CD4-positive, alpha-beta memory T cell (primary cell): Measurements from ENCODE around the gene ZNF570. TPM values are rescaled to one million over a fixed set of nuclear protein-coding genes. Genes with fewer than 3 reads are reported as not detected.

Source experiments
- CTCF ChIA-PET: fragments of 350-600 bp; sonication (Branson Sonifier 250); formaldehyde crosslinking; loops from one replicate; lab custom pipeline; 2021; ENCODE audit warnings: inconsistent platforms; ENCODE audit not compliant: partially characterized antibody; lab: Charles Lee
- POLR2A ChIA-PET: fragments of 350-600 bp; sonication (Branson Sonifier 250); formaldehyde crosslinking; loops from one replicate; lab custom pipeline; 2021; ENCODE audit not compliant: partially characterized antibody; lab: Charles Lee
- DNase-seq, 5 donors: peaks; one replicate each; pipeline versions ENCODE4 v3.0.0 to v3.0.0-alpha.2; 2020 to 2022; ENCODE audit warnings: mixed read lengths in 1 of 5
- H3K27ac ChIP-seq: one replicate; pipeline ENCODE4 v1.7.0; 2013; ENCODE audit warnings: low read depth, low read length
- H3K27me3 ChIP-seq: 2 replicates; pipeline ENCODE4 v1.7.0; 2013; ENCODE audit warnings: mild to moderate bottlenecking, low read length, moderate library complexity; ENCODE audit not compliant: insufficient read depth
- H3K36me3 ChIP-seq: 2 replicates; pipeline ENCODE4 v1.7.0; 2013; ENCODE audit warnings: mild to moderate bottlenecking, low read length, moderate library complexity; ENCODE audit not compliant: insufficient read depth
- H3K4me1 ChIP-seq: 2 replicates; pipeline ENCODE4 v1.7.0; 2013; ENCODE audit warnings: mild to moderate bottlenecking, low read length, moderate library complexity; ENCODE audit not compliant: insufficient read depth
- H3K4me3 ChIP-seq, 2 donors: one replicate each; pipeline ENCODE4 v1.7.0; 2013; ENCODE audit warnings: low read length in 2 of 2, mild to moderate bottlenecking in 1 of 2
- H3K9me3 ChIP-seq, 2 donors: one replicate each; pipeline ENCODE4 v1.7.0; 2013; ENCODE audit warnings: low read length in 2 of 2, control low read depth in 1 of 2; ENCODE audit not compliant: control insufficient read depth in 1 of 2
- H3K27ac Mint-ChIP-seq, 7 donors: one replicate each; pipeline ENCODE4 v1.8.0; 2020 to 2021; ENCODE audit warnings: mixed read lengths in 7 of 7, mild to moderate bottlenecking in 6 of 7, inconsistent platforms in 3 of 7, moderate library complexity in 3 of 7
- H3K27me3 Mint-ChIP-seq, 2 donors: one replicate each; pipeline ENCODE4 v1.8.0; 2020 to 2021; ENCODE audit warnings: mixed read lengths in 2 of 2
- H3K36me3 Mint-ChIP-seq, 2 donors: one replicate each; pipeline ENCODE4 v1.8.0; 2020 to 2021; ENCODE audit warnings: mixed read lengths in 2 of 2, inconsistent platforms in 1 of 2, mild to moderate bottlenecking in 1 of 2
- H3K4me1 Mint-ChIP-seq, 4 donors: one replicate each; pipeline ENCODE4 v1.8.0; 2020 to 2021; ENCODE audit warnings: mixed read lengths in 4 of 4, mild to moderate bottlenecking in 1 of 4
- H3K4me3 Mint-ChIP-seq, 8 donors: one replicate each; pipeline ENCODE4 v1.8.0; 2020 to 2021; ENCODE audit warnings: mixed read lengths in 8 of 8, mild to moderate bottlenecking in 7 of 8, moderate library complexity in 6 of 8, inconsistent platforms in 3 of 8
- H3K9me3 Mint-ChIP-seq, 8 donors: one replicate each; pipeline ENCODE4 v1.8.0; 2020 to 2021; ENCODE audit warnings: mixed read lengths in 8 of 8, mild to moderate bottlenecking in 5 of 8, inconsistent platforms in 3 of 8, moderate library complexity in 1 of 8
- intact Hi-C: fragments of 100-400 bp; cut with micrococcal nuclease; formaldehyde crosslinking; loops from one replicate; pipeline ENCODE4 v1.15.1; 2023
- polyA plus RNA-seq, 2 donors: library from polyadenylated mRNA; unstranded; fragments of 300-500 nt; fragmentation: Illumina TruSeq; gene quantifications; one replicate each; pipeline ENCODE4 v1.2.3, GENCODE V29; 2021
- total RNA-seq, 2 experiments: library from RNA; stranded (reverse); gene quantifications; one replicate each; pipeline ENCODE4 v1.2.3, GENCODE V29; 2021

Gene ZNF570
- total and polyA plus RNA-seq, 4 experiments from 2014 or later = 2.1 to 11.4 (median 8.0) TPM

- Mint-ChIP-seq H3K27ac (peak overlapping the region; percentile 93 to 99 (median 99)), H3K4me3 (peak overlapping the region; percentile 95 to 99 (median 98)), H3K36me3 (peaks cover 24 to 36% of the 10 kb centered on the region in 2 donors), H3K4me1 (peaks cover 26 to 45% (median 33%) of the 10 kb centered on the region in 4 donors), H3K27me3 (no peaks in the 10 kb centered on the region), H3K9me3 (peaks cover 4 to 24% (median 11%) of the 10 kb centered on the region in 8 donors)
- intact Hi-C loops = no loop called here
- peak overlapping the region; percentile 92 for H3K27ac ChIP-seq
- ChIA-PET CTCF (interaction anchor here (0.6 to 0.9 kb wide), 2 partner anchors 36 to 160 kb away, joined by 3 read pairs; partner anchors contain the start of gene ZNF793), POLR2A (interaction anchor here (0.7 kb wide), 1 partner anchor 125 kb away, joined by 3 read pairs; the partner anchor contains the start of genes ZNF540 and ZNF571)
- H3K9me3 ChIP-seq = peaks cover 0 to 8% of the 10 kb centered on the region in 2 donors
- no peaks in the 10 kb centered on the region for H3K27me3 ChIP-seq
- no peak for DNase-seq
- peaks cover 7% of the 10 kb centered on the region for H3K36me3 ChIP-seq
- peak overlapping the region in 1 of 2 donors; percentile 91 for H3K4me3 ChIP-seq
- peaks cover 31% of the 10 kb centered on the region for H3K4me1 ChIP-seq
These were observed 1.1 kb downstream of the ZNF570 start for GRCh38 chr19:37470216-37470615.

GRCh38 chr19:37472165-37472564 is 3.0 kb downstream of the ZNF570 start:
- ChIA-PET POLR2A (interaction anchor here (1.5 kb wide), 1 partner anchor 123 kb away, joined by 5 read pairs; the partner anchor contains the start of genes ZNF540 and ZNF571), CTCF (no interaction called here)
- H3K36me3 ChIP-seq = peaks cover 24% of the 10 kb centered on the region
- no peak overlapping the region for H3K27ac ChIP-seq
- H3K4me1 ChIP-seq = peaks cover 18% of the 10 kb centered on the region
- peaks cover 6 to 20% of the 10 kb centered on the region in 2 donors for H3K9me3 ChIP-seq
- H3K27me3 ChIP-seq = no peaks in the 10 kb centered on the region
- H3K36me3 Mint-ChIP-seq = peaks cover 38 to 42% of the 10 kb centered on the region in 2 donors
- peaks cover 4 to 37% (median 28%) of the 10 kb centered on the region in 8 donors for H3K9me3 Mint-ChIP-seq
- no peak for DNase-seq
- H3K27me3 Mint-ChIP-seq = no peaks in the 10 kb centered on the region
- no peak overlapping the region for H3K27ac Mint-ChIP-seq
- peaks cover 18 to 31% (median 24%) of the 10 kb centered on the region in 4 donors for H3K4me1 Mint-ChIP-seq
- intact Hi-C loops = no loop called here
- H3K4me3 Mint-ChIP-seq = no peak overlapping the region
- no peak overlapping the region for H3K4me3 ChIP-seq

- Histone ChIP-seq H3K4me3 (peak overlapping the region in 1 of 2 donors; percentile 25), H3K4me1 (no peaks in the 10 kb centered on the region), H3K36me3 (peaks cover 30% of the 10 kb centered on the region), H3K27me3 (no peaks in the 10 kb centered on the region), H3K9me3 (peaks cover 19 to 64% of the 10 kb centered on the region in 2 donors), H3K27ac (no peak overlapping the region)
- Mint-ChIP-seq H3K36me3 (peaks cover 62 to 68% of the 10 kb centered on the region in 2 donors), H3K27me3 (no peaks in the 10 kb centered on the region), H3K4me1 (peaks cover 0 to 1% (median 0%) of the 10 kb centered on the region in 4 donors), H3K9me3 (peaks cover 0 to 98% (median 84%) of the 10 kb centered on the region in 8 donors), H3K27ac (no peak overlapping the region), H3K4me3 (no peak overlapping the region)
- ChIA-PET CTCF (no interaction called here), POLR2A (no interaction called here)
- intact Hi-C loops = no loop called here
- no peak for DNase-seq
These were observed 15.4 kb downstream of the ZNF570 start for GRCh38 chr19:37484406-37485168.

- no peaks in the 10 kb centered on the region for H3K27me3 Mint-ChIP-seq
- no peak overlapping the region for H3K27ac Mint-ChIP-seq
- ChIA-PET CTCF (no interaction called here), POLR2A (no interaction called here)
- peaks cover 0 to 91% (median 69%) of the 10 kb centered on the region in 8 donors for H3K9me3 Mint-ChIP-seq
- H3K9me3 ChIP-seq = peaks cover 0 to 13% of the 10 kb centered on the region in 2 donors
- intact Hi-C loops = no loop called here
- no peaks in the 10 kb centered on the region for H3K4me1 Mint-ChIP-seq
- H3K4me3 ChIP-seq = no peak overlapping the region
- no peak for DNase-seq
- no peak overlapping the region for H3K27ac ChIP-seq
- H3K36me3 Mint-ChIP-seq = peaks cover 8 to 33% of the 10 kb centered on the region in 2 donors
- no peak overlapping the region for H3K4me3 Mint-ChIP-seq
- no peaks in the 10 kb centered on the region for H3K27me3 ChIP-seq
- no peaks in the 10 kb centered on the region for H3K36me3 ChIP-seq
- H3K4me1 ChIP-seq = no peaks in the 10 kb centered on the region
These were observed 23.1 kb downstream of the ZNF570 start for GRCh38 chr19:37492213-37492612.

- H3K27me3 Mint-ChIP-seq = no peaks in the 10 kb centered on the region
- H3K27ac Mint-ChIP-seq = no peak overlapping the region
- Histone ChIP-seq H3K27ac (peak overlapping the region; percentile 88), H3K27me3 (no peaks in the 10 kb centered on the region), H3K4me1 (peaks cover 17% of the 10 kb centered on the region), H3K9me3 (no peaks in the 10 kb centered on the region), H3K36me3 (no peaks in the 10 kb centered on the region), H3K4me3 (peak overlapping the region; percentile 57 to 78)
- peaks cover 0 to 2% (median 0%) of the 10 kb centered on the region in 4 donors for H3K4me1 Mint-ChIP-seq
- H3K36me3 Mint-ChIP-seq = peaks cover 30 to 38% of the 10 kb centered on the region in 2 donors
- peaks cover 2 to 47% (median 28%) of the 10 kb centered on the region in 8 donors for H3K9me3 Mint-ChIP-seq
- intact Hi-C loops = loop anchor here (1.0 to 5.0 kb wide), 9 partner anchors 37 to 1291 kb away; partner anchors contain the start of genes SIPA1L3, WDR87, ZFP30 and ZNF146
- H3K4me3 Mint-ChIP-seq = no peak overlapping the region
- ChIA-PET CTCF (interaction anchor here (0.7 to 1.5 kb wide), 4 partner anchors 37 to 277 kb away, joined by 3 to 5 read pairs (median 3); partner anchors contain the start of genes ZNF540, ZNF570 and ZNF571), POLR2A (interaction anchor here (0.8 to 2.4 kb wide), 21 partner anchors 28 to 1391 kb away, joined by 3 to 94 read pairs (median 6); partner anchors contain the start of genes TBCB, ZFP14, ZNF260 and ZNF345)
- peak in 2 of 5 donors; percentile 1 to 30 for DNase-seq
These were observed 36.8 kb downstream of the ZNF570 start for GRCh38 chr19:37505958-37506386.

- Histone ChIP-seq H3K36me3 (no peaks in the 10 kb centered on the region), H3K27ac (peak within 1 kb of the TSS; percentile 88), H3K9me3 (no peaks in the 10 kb centered on the region), H3K27me3 (no peaks in the 10 kb centered on the region), H3K4me3 (peak within 1 kb of the TSS; percentile 57 to 78), H3K4me1 (peaks cover 17% of the 10 kb centered on the region)
- Mint-ChIP-seq H3K4me1 (peaks cover 0 to 2% (median 0%) of the 10 kb centered on the region in 4 donors), H3K27me3 (no peaks in the 10 kb centered on the region), H3K9me3 (peaks cover 2 to 44% (median 29%) of the 10 kb centered on the region in 8 donors), H3K36me3 (peaks cover 33 to 43% of the 10 kb centered on the region in 2 donors), H3K4me3 (no peak within 1 kb of the TSS), H3K27ac (no peak within 1 kb of the TSS)
- CTCF ChIA-PET = interaction anchor here (0.5 to 1.5 kb wide), 4 partner anchors 36 to 656 kb away, joined by 3 to 5 read pairs (median 3); partner anchors contain the start of genes ZNF540, ZNF570 and ZNF571
- intact Hi-C loops = loop anchor here (1.0 to 5.0 kb wide), 9 partner anchors 37 to 1292 kb away; partner anchors contain the start of genes SIPA1L3, WDR87, ZFP30 and ZNF146
- DNase-seq = peak; percentile 85 to 88 (median 87)
- POLR2A ChIA-PET = interaction anchor here (0.8 to 2.4 kb wide), 26 partner anchors 29 to 1391 kb away, joined by 3 to 94 read pairs (median 4); partner anchors contain the start of genes TBCB, ZFP14, ZNF260 and ZNF345
These were observed 37.4 kb downstream of the ZNF570 start, which contains the start of gene ZNF793 for GRCh38 chr19:37506387-37507166. TSS of gene ZNF793 (plus strand) at chr19:37506939. CDS start at chr19:37523440, 16,501 bp downstream.
